OCI-LY7 (cell line): ENCODE data around the gene AOC3. TPM values are rescaled to one million over a fixed set of nuclear protein-coding genes. Genes with fewer than 3 reads are reported as not detected.

Source experiments
- BruUV-seq: library from RNA; stranded (reverse); fragments of 400-500 nt; replicated peaks from 2 replicates; lab custom pipeline; 2021; lab: Mats Ljungman, UMichigan
- CTCF ChIA-PET: fragments of 300-600 bp; sonication (Branson Sonifier 250); formaldehyde crosslinking; loops from one replicate; lab custom pipeline; 2022; ENCODE audit warnings: antibody characterized with exemption; ENCODE audit not compliant: unreplicated experiment; lab: Charles Lee
- POLR2A ChIA-PET: fragments of 300-600 bp; sonication (Branson Sonifier 250); formaldehyde crosslinking; loops from one replicate; lab custom pipeline; 2022; ENCODE audit warnings: antibody characterized with exemption; lab: Charles Lee
- DNase-seq: peaks from one replicate; pipeline ENCODE4 v3.0.0-alpha.2; 2015; ENCODE audit warnings: low spot score
- H2AFZ ChIP-seq: fragments of 200-600 bp; sonication (generic), shearing (Covaris generic); 2 replicates; pipeline ENCODE4 v1.6.1; 2014; ENCODE audit warnings: mild to moderate bottlenecking, antibody characterized with exemption, low read length, moderate library complexity
- H3K27ac ChIP-seq: fragments of 200-600 bp; sonication (generic); 2 replicates; pipeline ENCODE4 v1.5.1; 2014; ENCODE audit warnings: mixed run types, low read depth, mild to moderate bottlenecking, moderate library complexity, low read length, inconsistent platforms; ENCODE audit not compliant: poor library complexity, severe bottlenecking
- H3K36me3 ChIP-seq: fragments of 200-600 bp; sonication (generic); 2 replicates; pipeline ENCODE4 v1.6.1; 2014; ENCODE audit warnings: mild to moderate bottlenecking, antibody characterized with exemption, low read length, moderate library complexity, mixed read lengths; ENCODE audit not compliant: insufficient read depth
- H3K4me1 ChIP-seq: fragments of 200-600 bp; sonication (generic); 2 replicates; pipeline ENCODE4 v1.5.1; 2014; ENCODE audit warnings: mild to moderate bottlenecking, low read length; ENCODE audit not compliant: insufficient read depth, poor library complexity, severe bottlenecking
- H3K4me2 ChIP-seq: fragments of 200-600 bp; sonication (generic); 2 replicates; pipeline ENCODE4 v1.6.1; 2014; ENCODE audit warnings: mild to moderate bottlenecking, low read length
- H3K4me3 ChIP-seq: fragments of 200-600 bp; sonication (generic); 2 replicates; pipeline ENCODE4 v1.5.1; 2014; ENCODE audit warnings: mild to moderate bottlenecking, low read depth, low read length; ENCODE audit not compliant: poor library complexity, severe bottlenecking
- H3K79me2 ChIP-seq: fragments of 200-600 bp; sonication (generic); 2 replicates; pipeline ENCODE4 v1.6.1; 2016; ENCODE audit warnings: low read depth, mild to moderate bottlenecking, low read length, moderate library complexity, mixed read lengths; ENCODE audit not compliant: insufficient read depth
- H3K9me2 ChIP-seq: fragments of 200-600 bp; sonication (generic); 2 replicates; pipeline ENCODE4 v1.6.1; 2016; ENCODE audit warnings: mild to moderate bottlenecking, low read length, mixed read lengths; ENCODE audit not compliant: insufficient read depth
- H3K9me3 ChIP-seq: fragments of 200-600 bp; sonication (generic); 2 replicates; pipeline ENCODE4 v1.6.1; 2014; ENCODE audit warnings: mild to moderate bottlenecking, mixed run types, low read length, mixed read lengths
- H4K20me1 ChIP-seq: fragments of 200-600 bp; sonication (generic); 2 replicates; pipeline ENCODE4 v1.6.1; 2014; ENCODE audit warnings: mild to moderate bottlenecking, antibody characterized with exemption, low read length, moderate library complexity, mixed read lengths; ENCODE audit not compliant: insufficient read depth
- CTCF ChIP-seq: fragments of 200-600 bp; sonication (generic); conservative IDR thresholded peaks from 2 replicates; pipeline ENCODE4 v1.5.1; 2014; ENCODE audit warnings: mild to moderate bottlenecking, antibody characterized with exemption, low read length, moderate library complexity, mixed read lengths
- EZH2phosphoT487 ChIP-seq: fragments of 200-600 bp; sonication (generic); IDR thresholded peaks from 2 replicates; pipeline ENCODE4 v1.6.1; 2018; ENCODE audit warnings: low read depth, borderline replicate concordance, mild to moderate bottlenecking, mixed run types, antibody characterized with exemption, low read length, moderate library complexity, mixed read lengths
- intact Hi-C: fragments of 100-400 bp; cut with micrococcal nuclease; formaldehyde crosslinking; loops from one replicate; pipeline ENCODE4 v1.10.0; 2022; ENCODE audit not compliant: unreplicated experiment
- total RNA-seq, 2 experiments: library from RNA; depleted of rRNA in 1 of 2; stranded (reverse); fragments of >200 nt in 1 of 2; shearing (Covaris generic) in 1 of 2; gene quantifications; 2 replicates each; pipeline ENCODE4 v1.2.3, GENCODE V29; 2014 to 2022

AOC3 gene
- total RNA-seq, 2 experiments from 2014 or later, result 0.73 to 2.5 TPM

- Histone ChIP-seq H4K20me1 (no peaks in the 10 kb centered on the region), H3K4me1 (peaks cover 14% of the 10 kb centered on the region), H3K79me2 (no peaks in the 10 kb centered on the region), H3K4me3 (no peak overlapping the region), H3K4me2 (no peak overlapping the region), H2AFZ (no peak overlapping the region), H3K9me3 (no peaks in the 10 kb centered on the region), H3K27ac (no peak overlapping the region), H3K9me2 (no peaks in the 10 kb centered on the region), H3K36me3 (no peaks in the 10 kb centered on the region)
- ChIA-PET POLR2A (no interaction called here), CTCF (no interaction called here)
- TF ChIP-seq EZH2phosphoT487 (no peak), CTCF (no peak)
- intact Hi-C loops, result no loop called here
- no peak for DNase-seq
- BruUV-seq, result no TSS peak
Observed at GRCh38 chr17:42852351-42852750, 1.4 kb downstream of the AOC3 start.

GRCh38 chr17:42853004-42853403 is 2.0 kb downstream of the AOC3 start:
- CTCF ChIA-PET, result no interaction called here
- intact Hi-C loops, result no loop called here
- peak overlapping the region; percentile 4 for H3K27ac ChIP-seq
- no TSS peak for BruUV-seq
- no peaks in the 10 kb centered on the region for H3K79me2 ChIP-seq
- POLR2A ChIA-PET, result no interaction called here
- no peak overlapping the region; the same call in 1 of the 2 replicates for H2AFZ ChIP-seq
- H3K4me3 ChIP-seq, result no peak overlapping the region
- H3K9me3 ChIP-seq, result no peaks in the 10 kb centered on the region
- H3K36me3 ChIP-seq, result no peaks in the 10 kb centered on the region
- H4K20me1 ChIP-seq, result no peaks in the 10 kb centered on the region
- peaks cover 14% of the 10 kb centered on the region for H3K4me1 ChIP-seq
- no peak for DNase-seq
- H3K4me2 ChIP-seq, result peak overlapping the region; percentile 20; the same call in 1 of the 2 replicates
- H3K9me2 ChIP-seq, result no peaks in the 10 kb centered on the region
- TF ChIP-seq EZH2phosphoT487 (no peak), CTCF (no peak)

GRCh38 chr17:42853597-42853967 is 2.6 kb downstream of the AOC3 start:
- H3K36me3 ChIP-seq, result no peaks in the 10 kb centered on the region
- H3K4me1 ChIP-seq, result peaks cover 14% of the 10 kb centered on the region
- H3K9me2 ChIP-seq, result no peaks in the 10 kb centered on the region
- intact Hi-C loops, result no loop called here
- BruUV-seq, result no TSS peak
- peak; percentile 52 for DNase-seq
- H3K27ac ChIP-seq, result no peak overlapping the region
- TF ChIP-seq CTCF, result no peak
- TF ChIP-seq EZH2phosphoT487, result no peak
- H4K20me1 ChIP-seq, result no peaks in the 10 kb centered on the region
- CTCF ChIA-PET, result no interaction called here
- POLR2A ChIA-PET, result no interaction called here
- H3K4me3 ChIP-seq, result no peak overlapping the region
- H3K4me2 ChIP-seq, result peak overlapping the region; percentile 20; the same call in 1 of the 2 replicates
- no peaks in the 10 kb centered on the region for H3K9me3 ChIP-seq
- H2AFZ ChIP-seq, result no peak overlapping the region; the same call in 1 of the 2 replicates
- H3K79me2 ChIP-seq, result no peaks in the 10 kb centered on the region
